Adrenal gland (tissue), 5 donors: ENCODE results near the gene CBY2.

Experiments used
- POLR2A ChIP-seq, 2 donors: fragments of 450-650 bp; IDR thresholded peaks; one replicate each; pipeline ENCODE4 v1.6.1; 2017; ENCODE audit warnings: antibody characterized with exemption in 2 of 2, mild to moderate bottlenecking in 2 of 2, moderate library complexity in 1 of 2
- TF ChIP-seq, protein P1 (sequence below), 6 experiments: fragments of 450-650 bp in 4 of 6; fragments of 200-600 bp in 2 of 6; sonication (generic) in 1 of 6; IDR thresholded peaks; 1 replicate in 5 of 6; 2 replicates in 1 of 6; pipeline versions ENCODE4 v1.5.1 to v1.8.0; 2016 to 2021; ENCODE audit warnings: antibody characterized with exemption in 6 of 6, mild to moderate bottlenecking in 2 of 6, moderate library complexity in 1 of 6
- donor health status: DM: no; HTN: no; CAD: no.

DNA sequence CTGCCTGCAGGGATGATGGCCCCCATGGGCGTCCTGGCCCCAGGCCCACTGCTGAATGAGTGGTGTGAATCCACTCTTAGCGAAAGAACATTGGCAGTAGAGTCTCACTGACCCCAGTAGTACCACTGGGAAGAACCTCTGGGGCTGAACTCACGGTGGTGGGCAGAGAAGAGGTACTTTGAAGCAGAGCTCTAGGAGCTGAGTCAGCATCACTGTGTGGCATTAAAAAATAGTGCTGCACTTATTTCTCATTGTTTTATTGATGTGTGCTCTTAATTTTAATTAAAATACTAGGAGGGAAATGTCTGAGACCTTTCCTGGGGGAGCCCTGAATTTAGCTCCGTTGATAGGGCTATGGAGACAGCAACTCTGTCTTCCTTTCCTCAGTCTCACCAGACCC, 61.3 kb downstream of the CBY2 start:
- no peak for TF ChIP-seq POLR2A (IDR thresholded peaks at IDR 0.05)
- TF ChIP-seq, protein P1, sequence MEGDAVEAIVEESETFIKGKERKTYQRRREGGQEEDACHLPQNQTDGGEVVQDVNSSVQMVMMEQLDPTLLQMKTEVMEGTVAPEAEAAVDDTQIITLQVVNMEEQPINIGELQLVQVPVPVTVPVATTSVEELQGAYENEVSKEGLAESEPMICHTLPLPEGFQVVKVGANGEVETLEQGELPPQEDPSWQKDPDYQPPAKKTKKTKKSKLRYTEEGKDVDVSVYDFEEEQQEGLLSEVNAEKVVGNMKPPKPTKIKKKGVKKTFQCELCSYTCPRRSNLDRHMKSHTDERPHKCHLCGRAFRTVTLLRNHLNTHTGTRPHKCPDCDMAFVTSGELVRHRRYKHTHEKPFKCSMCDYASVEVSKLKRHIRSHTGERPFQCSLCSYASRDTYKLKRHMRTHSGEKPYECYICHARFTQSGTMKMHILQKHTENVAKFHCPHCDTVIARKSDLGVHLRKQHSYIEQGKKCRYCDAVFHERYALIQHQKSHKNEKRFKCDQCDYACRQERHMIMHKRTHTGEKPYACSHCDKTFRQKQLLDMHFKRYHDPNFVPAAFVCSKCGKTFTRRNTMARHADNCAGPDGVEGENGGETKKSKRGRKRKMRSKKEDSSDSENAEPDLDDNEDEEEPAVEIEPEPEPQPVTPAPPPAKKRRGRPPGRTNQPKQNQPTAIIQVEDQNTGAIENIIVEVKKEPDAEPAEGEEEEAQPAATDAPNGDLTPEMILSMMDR (IDR thresholded peaks at IDR 0.05): no peak
